ENCODE results near the gene ACOT11. TPM values are rescaled to one million over a fixed set of nuclear protein-coding genes. Genes with fewer than 3 reads are reported as not detected.
"Not testable (repeated sequence)": the region's sequence is repeated elsewhere in the genome, so short reads cannot be mapped to it uniquely, and the experiment has no call there.

The ACOT11 gene
- total RNA-seq, 1 experiment from 2014 or later: 4.2 TPM

DNA sequence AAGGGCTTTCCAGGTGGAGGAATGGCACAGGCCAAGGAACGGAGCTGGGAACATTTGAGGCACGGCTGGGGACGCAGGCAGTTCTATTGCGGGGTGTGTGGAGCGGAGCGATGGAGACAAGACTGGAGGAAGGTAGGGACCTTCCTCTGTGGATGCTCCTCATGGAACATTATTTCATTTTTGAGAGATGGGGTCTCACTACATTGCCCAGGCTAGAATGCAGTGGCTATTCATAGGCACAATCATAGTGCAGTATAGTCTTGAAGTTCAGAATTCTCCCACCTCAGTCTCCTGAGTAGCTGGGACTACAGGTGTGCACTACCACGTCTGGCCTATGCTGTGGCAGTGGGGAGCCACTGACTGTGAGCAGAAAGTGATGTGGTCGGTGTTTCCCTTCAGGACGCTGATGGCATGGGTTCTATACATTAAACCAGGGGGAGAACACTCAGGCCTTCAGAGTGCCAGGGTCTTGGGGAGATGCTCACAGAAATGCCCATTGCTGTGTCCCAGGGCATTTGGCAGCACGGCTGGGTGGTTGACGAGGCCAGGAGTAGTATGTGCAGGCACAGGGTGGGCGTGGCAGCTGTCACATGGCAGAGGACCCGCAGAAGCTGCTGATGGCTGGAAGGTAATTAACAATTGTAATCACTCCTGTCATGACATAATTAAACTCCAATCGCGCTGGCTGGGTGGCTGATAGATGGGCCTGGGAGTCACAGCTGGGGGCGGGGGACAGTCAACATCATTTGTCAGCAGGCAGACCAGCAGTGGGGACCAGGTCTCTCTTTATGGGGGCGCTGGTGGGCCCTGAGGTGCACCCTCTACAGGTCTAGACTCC, 40.8 kb upstream of the ACOT11 start:
- ATAC-seq: peak; percentile 20; the same call in 1 of the 2 replicates
- Mint-ChIP-seq H3K27ac (no peak overlapping the region), H3K4me1 (peaks cover 11% of the 10 kb centered on the region), H3K4me3 (no peak overlapping the region), H3K27me3 (ENCODE audit: low read depth) (no peaks in the 10 kb centered on the region), H3K9me3 (no peaks in the 10 kb centered on the region), H3K36me3 (no peaks in the 10 kb centered on the region)
- POLR2A ChIA-PET: no interaction called here
- TF ChIP-seq ZNF121 (CRISPR knock-in tag; IDR thresholded peaks at IDR 0.05): peak; percentile 79; the same call in 1 of the 2 replicates
- TF ChIP-seq, protein P1, sequence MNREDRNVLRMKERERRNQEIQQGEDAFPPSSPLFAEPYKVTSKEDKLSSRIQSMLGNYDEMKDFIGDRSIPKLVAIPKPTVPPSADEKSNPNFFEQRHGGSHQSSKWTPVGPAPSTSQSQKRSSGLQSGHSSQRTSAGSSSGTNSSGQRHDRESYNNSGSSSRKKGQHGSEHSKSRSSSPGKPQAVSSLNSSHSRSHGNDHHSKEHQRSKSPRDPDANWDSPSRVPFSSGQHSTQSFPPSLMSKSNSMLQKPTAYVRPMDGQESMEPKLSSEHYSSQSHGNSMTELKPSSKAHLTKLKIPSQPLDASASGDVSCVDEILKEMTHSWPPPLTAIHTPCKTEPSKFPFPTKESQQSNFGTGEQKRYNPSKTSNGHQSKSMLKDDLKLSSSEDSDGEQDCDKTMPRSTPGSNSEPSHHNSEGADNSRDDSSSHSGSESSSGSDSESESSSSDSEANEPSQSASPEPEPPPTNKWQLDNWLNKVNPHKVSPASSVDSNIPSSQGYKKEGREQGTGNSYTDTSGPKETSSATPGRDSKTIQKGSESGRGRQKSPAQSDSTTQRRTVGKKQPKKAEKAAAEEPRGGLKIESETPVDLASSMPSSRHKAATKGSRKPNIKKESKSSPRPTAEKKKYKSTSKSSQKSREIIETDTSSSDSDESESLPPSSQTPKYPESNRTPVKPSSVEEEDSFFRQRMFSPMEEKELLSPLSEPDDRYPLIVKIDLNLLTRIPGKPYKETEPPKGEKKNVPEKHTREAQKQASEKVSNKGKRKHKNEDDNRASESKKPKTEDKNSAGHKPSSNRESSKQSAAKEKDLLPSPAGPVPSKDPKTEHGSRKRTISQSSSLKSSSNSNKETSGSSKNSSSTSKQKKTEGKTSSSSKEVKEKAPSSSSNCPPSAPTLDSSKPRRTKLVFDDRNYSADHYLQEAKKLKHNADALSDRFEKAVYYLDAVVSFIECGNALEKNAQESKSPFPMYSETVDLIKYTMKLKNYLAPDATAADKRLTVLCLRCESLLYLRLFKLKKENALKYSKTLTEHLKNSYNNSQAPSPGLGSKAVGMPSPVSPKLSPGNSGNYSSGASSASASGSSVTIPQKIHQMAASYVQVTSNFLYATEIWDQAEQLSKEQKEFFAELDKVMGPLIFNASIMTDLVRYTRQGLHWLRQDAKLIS (CRISPR knock-in tag; IDR thresholded peaks at IDR 0.05; ENCODE audit: borderline replicate concordance): no peak
- no peak for DNase-seq (ENCODE audit: low spot score)
- CTCF ChIA-PET: interaction anchor here (0.6 to 1.1 kb wide), 4 partner anchors 12 to 194 kb away, joined by 3 to 4 read pairs (median 3); no protein-coding TSS in a partner anchor

DNA sequence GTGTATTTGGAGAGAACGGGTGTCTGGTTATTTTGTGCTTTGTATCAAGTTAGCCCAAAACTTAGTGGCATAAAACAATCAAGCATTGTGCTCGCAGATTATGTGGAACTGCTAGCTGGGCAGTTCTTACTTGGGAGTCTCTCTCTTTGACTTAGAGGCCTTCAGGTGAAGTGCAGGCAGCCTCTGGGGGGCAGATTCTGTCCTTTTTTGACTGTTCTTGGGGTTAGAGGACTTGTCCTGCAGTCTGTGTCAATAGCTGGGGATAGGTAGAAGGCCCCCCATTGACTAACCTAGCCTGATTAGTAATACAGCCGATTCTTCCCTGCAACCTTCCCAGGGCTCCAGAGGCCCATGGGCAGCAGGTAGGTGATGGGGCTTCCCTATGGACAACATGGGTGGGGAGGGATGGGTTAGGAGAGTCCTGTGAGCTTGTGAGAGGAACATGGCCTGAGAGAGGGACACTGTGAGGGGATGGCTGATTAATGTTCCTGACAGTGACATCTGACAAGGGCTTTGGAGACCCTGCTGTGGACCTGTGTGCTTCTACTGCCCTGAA, 37.2 kb upstream of the ACOT11 start:
- Mint-ChIP-seq H3K4me3 (no peak overlapping the region), H3K27me3 (ENCODE audit: low read depth) (no peaks in the 10 kb centered on the region), H3K36me3 (no peaks in the 10 kb centered on the region), H3K4me1 (peaks cover 5% of the 10 kb centered on the region), H3K27ac (no peak overlapping the region), H3K9me3 (no peaks in the 10 kb centered on the region)
- ChIA-PET CTCF (interaction anchor here (0.6 to 2.6 kb wide), 7 partner anchors 8 to 329 kb away, joined by 3 to 12 read pairs (median 3); partner anchors contain the start of gene ACOT11), POLR2A (no interaction called here)
- no peak for DNase-seq (ENCODE audit: low spot score)
- TF ChIP-seq FOXJ3 (CRISPR knock-in tag; IDR thresholded peaks at IDR 0.05; ENCODE audit: borderline replicate concordance): no peak
- TF ChIP-seq IRF2 (CRISPR knock-in tag; IDR thresholded peaks at IDR 0.05; ENCODE audit: borderline replicate concordance, low read depth): no peak
- TF ChIP-seq, protein P2, sequence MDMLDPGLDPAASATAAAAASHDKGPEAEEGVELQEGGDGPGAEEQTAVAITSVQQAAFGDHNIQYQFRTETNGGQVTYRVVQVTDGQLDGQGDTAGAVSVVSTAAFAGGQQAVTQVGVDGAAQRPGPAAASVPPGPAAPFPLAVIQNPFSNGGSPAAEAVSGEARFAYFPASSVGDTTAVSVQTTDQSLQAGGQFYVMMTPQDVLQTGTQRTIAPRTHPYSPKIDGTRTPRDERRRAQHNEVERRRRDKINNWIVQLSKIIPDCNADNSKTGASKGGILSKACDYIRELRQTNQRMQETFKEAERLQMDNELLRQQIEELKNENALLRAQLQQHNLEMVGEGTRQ (CRISPR knock-in tag; IDR thresholded peaks at IDR 0.05): no peak
- no peak; the same call in 1 of the 2 replicates for ATAC-seq

DNA sequence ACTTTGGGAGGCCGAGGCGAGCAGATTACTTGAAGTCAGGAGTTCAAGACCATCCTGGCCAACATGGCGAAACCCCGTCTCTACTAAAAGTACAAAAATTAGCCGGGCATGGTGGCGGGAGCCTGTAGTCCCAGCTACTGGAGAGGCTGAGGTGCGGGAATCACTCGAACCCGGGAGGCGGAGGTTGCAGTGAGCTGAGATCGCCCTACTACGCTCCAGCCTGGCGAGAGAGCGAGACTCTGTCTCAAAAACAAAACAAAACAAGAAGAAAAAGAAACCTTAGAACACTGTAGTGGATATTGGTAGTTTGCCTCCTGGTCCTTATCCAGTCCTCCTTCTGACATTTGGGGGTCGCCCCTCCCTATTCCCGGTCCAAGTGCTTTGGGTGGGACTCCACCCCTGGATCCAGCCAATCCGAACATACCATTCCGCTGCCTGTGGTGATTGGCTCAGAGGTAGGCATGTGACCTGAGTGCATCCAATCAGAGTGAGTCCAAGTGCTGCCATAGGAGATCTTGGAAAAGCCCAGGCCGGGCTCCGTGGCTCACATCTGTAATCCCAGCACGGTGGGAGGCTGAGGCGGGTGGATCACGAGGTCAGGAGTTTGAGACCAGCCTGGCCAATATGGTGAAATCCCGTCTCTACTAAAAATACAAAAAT, 34.0 kb upstream of the ACOT11 start:
- peak; percentile 46 for DNase-seq (ENCODE audit: low spot score)
- CTCF ChIA-PET: interaction anchor here (1.0 to 2.0 kb wide), 2 partner anchors 15 to 123 kb away, joined by 3 to 5 read pairs; no protein-coding TSS in a partner anchor
- POLR2A ChIA-PET: interaction anchor here (0.6 kb wide), 1 partner anchor 26 kb away, joined by 4 read pairs; no protein-coding TSS in a partner anchor
- H3K27me3 Mint-ChIP-seq (ENCODE audit: low read depth); H3K36me3 Mint-ChIP-seq; H3K27ac Mint-ChIP-seq; H3K4me1 Mint-ChIP-seq; H3K9me3 Mint-ChIP-seq; H3K4me3 Mint-ChIP-seq: not testable (repeated sequence)
- peak; percentile 92 for ATAC-seq
- TF ChIP-seq, protein P3, sequence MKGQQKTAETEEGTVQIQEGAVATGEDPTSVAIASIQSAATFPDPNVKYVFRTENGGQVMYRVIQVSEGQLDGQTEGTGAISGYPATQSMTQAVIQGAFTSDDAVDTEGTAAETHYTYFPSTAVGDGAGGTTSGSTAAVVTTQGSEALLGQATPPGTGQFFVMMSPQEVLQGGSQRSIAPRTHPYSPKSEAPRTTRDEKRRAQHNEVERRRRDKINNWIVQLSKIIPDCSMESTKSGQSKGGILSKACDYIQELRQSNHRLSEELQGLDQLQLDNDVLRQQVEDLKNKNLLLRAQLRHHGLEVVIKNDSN (CRISPR knock-in tag; IDR thresholded peaks at IDR 0.05): peak; percentile 86
- TF ChIP-seq, protein P2 (CRISPR knock-in tag; IDR thresholded peaks at IDR 0.05): peak; percentile 91
- peak; percentile 89 for TF ChIP-seq NFYB (CRISPR knock-in tag; conservative IDR thresholded peaks at IDR 0.05; ENCODE audit: low read depth)
